ENCODE data around the gene SHOC2.

DNA sequence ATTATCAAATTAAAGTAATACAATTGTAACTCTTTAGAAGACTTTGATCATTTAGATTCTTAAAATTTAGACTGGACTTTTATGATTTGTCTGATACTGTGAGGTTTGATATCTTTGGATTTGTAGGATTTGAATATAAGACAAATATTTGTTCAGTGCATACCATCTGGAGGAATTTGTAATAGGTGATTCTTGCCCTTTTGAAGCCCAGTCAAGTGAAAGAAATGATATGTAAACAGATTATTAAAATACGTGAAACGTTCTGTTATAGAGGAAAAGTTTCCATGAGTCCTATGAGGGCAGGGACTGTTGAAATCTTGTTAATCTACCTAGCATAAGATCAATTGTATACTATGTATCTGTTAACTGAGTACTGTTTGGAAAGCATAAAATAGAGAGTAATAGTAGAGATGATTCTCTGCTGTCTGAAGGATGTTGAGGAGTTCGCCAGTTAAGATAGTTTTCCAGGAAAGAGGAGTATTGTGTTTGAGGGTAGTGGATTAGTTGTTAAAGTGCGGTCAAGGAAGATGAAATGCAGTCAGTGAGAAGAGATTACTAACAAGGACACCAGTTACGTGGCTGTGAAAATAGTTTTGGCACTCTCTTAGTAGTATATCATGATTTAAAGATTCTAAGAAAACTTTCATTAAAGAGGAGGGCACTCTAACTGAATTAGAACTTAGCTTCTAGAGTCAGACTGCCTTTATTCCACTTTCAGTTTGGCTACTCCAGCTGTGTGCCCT, 33.3 kb upstream of the SHOC2 start:
- TF ChIP-seq EZH2 (IDR thresholded peaks at IDR 0.05; ENCODE audit: borderline replicate concordance, low read length): no peak
- TF ChIP-seq, protein P1, sequence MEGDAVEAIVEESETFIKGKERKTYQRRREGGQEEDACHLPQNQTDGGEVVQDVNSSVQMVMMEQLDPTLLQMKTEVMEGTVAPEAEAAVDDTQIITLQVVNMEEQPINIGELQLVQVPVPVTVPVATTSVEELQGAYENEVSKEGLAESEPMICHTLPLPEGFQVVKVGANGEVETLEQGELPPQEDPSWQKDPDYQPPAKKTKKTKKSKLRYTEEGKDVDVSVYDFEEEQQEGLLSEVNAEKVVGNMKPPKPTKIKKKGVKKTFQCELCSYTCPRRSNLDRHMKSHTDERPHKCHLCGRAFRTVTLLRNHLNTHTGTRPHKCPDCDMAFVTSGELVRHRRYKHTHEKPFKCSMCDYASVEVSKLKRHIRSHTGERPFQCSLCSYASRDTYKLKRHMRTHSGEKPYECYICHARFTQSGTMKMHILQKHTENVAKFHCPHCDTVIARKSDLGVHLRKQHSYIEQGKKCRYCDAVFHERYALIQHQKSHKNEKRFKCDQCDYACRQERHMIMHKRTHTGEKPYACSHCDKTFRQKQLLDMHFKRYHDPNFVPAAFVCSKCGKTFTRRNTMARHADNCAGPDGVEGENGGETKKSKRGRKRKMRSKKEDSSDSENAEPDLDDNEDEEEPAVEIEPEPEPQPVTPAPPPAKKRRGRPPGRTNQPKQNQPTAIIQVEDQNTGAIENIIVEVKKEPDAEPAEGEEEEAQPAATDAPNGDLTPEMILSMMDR (IDR thresholded peaks at IDR 0.05; ENCODE audit: low read length): no peak

All from OCI-LY1 (cell line).